CD4-positive, alpha-beta T cell treated with Interleukin-15 for 1 hour (primary cell): Measurements from ENCODE around the gene CAMK2D.

Experiments
- DNase-seq: peaks from one replicate; pipeline ENCODE4 v3.0.0-alpha.2; 2020

CAMK2D gene

GRCh38 chr4:113677325-113677724 is 84.2 kb downstream of the CAMK2D start:
- no peak for DNase-seq

- DNase-seq: no peak
These were observed 85.5 kb downstream of the CAMK2D start for GRCh38 chr4:113675731-113676697.

GRCh38 chr4:113674733-113675132 is 86.8 kb downstream of the CAMK2D start:
- no peak for DNase-seq

- DNase-seq: no peak
These were observed 87.3 kb downstream of the CAMK2D start for GRCh38 chr4:113674251-113674650.

- peak; percentile 16 for DNase-seq
These were observed 88.1 kb downstream of the CAMK2D start for GRCh38 chr4:113673450-113673849.

GRCh38 chr4:113666386-113667114 is 95.0 kb downstream of the CAMK2D start:
- no peak for DNase-seq

GRCh38 chr4:113665036-113665435 is 96.5 kb downstream of the CAMK2D start:
- DNase-seq: no peak

- DNase-seq: no peak
These were observed 99.0 kb downstream of the CAMK2D start for GRCh38 chr4:113662581-113662980.

- no peak for DNase-seq
These were observed 102.4 kb downstream of the CAMK2D start for GRCh38 chr4:113659127-113659526.

GRCh38 chr4:113657586-113658233 is 103.8 kb downstream of the CAMK2D start:
- no peak for DNase-seq

GRCh38 chr4:113653871-113654270 is 107.7 kb downstream of the CAMK2D start:
- DNase-seq: no peak

GRCh38 chr4:113646442-113646822 is 115.1 kb downstream of the CAMK2D start:
- DNase-seq: no peak

- no peak for DNase-seq
These were observed 115.6 kb downstream of the CAMK2D start for GRCh38 chr4:113645771-113646441.

- DNase-seq: no peak
These were observed 116.2 kb downstream of the CAMK2D start for GRCh38 chr4:113645288-113645687.

- DNase-seq: no peak
These were observed 117.1 kb downstream of the CAMK2D start for GRCh38 chr4:113644398-113644797.

- no peak for DNase-seq
These were observed 118.0 kb downstream of the CAMK2D start for GRCh38 chr4:113643505-113643904.

GRCh38 chr4:113641025-113641431 is 120.5 kb downstream of the CAMK2D start:
- no peak for DNase-seq

GRCh38 chr4:113639326-113639725 is 122.2 kb downstream of the CAMK2D start:
- DNase-seq: no peak

- DNase-seq: no peak
These were observed 123.0 kb downstream of the CAMK2D start for GRCh38 chr4:113638562-113638832.

- DNase-seq: no peak
These were observed 123.5 kb downstream of the CAMK2D start for GRCh38 chr4:113637823-113638561.

GRCh38 chr4:113637363-113637762 is 124.2 kb downstream of the CAMK2D start:
- DNase-seq: no peak

- DNase-seq: peak; percentile 41
These were observed 124.7 kb downstream of the CAMK2D start for GRCh38 chr4:113636877-113637276.
